GM18861 (cell line): ENCODE results near the gene SPINK4.

Experiments used
- ATAC-seq: cut with Tn5 transposase; IDR thresholded peaks from one replicate; pipeline ENCODE4 v1.9.1; 2021; ENCODE audit not compliant: unreplicated experiment

The SPINK4 gene, protein sequence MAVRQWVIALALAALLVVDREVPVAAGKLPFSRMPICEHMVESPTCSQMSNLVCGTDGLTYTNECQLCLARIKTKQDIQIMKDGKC

GRCh38 chr9:33239921-33240320, at the start of gene SPINK4:
Gene SPINK4, plus strand, starts transcription at chr9:33240167. Its CDS starts 42 bp downstream, at chr9:33240209.
- no peak for ATAC-seq

GRCh38 chr9:33192493-33193255, 47.3 kb upstream of the SPINK4 start:
- no peak for ATAC-seq

GRCh38 chr9:33193818-33194217, 46.1 kb upstream of the SPINK4 start:
- ATAC-seq: no peak

DNA sequence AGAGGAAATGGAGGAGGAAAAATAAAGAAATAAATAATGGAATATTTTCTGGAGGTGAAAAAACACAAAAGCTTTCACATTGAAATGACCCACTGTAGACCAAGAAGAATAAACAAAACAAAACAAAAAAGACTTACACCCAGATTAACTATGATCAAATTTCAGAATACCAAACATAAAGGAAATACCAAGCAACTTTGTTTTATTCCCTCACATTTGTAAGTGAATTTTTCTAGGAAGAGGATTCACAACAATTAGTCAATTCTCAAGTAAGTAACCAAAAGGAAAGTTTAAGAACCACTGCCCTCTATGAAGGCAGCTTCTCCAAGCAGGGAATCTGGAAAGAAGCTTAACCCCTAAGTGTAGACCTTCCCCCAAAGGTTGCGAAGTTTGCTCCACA, 43.2 kb upstream of the SPINK4 start:
- no peak for ATAC-seq

DNA sequence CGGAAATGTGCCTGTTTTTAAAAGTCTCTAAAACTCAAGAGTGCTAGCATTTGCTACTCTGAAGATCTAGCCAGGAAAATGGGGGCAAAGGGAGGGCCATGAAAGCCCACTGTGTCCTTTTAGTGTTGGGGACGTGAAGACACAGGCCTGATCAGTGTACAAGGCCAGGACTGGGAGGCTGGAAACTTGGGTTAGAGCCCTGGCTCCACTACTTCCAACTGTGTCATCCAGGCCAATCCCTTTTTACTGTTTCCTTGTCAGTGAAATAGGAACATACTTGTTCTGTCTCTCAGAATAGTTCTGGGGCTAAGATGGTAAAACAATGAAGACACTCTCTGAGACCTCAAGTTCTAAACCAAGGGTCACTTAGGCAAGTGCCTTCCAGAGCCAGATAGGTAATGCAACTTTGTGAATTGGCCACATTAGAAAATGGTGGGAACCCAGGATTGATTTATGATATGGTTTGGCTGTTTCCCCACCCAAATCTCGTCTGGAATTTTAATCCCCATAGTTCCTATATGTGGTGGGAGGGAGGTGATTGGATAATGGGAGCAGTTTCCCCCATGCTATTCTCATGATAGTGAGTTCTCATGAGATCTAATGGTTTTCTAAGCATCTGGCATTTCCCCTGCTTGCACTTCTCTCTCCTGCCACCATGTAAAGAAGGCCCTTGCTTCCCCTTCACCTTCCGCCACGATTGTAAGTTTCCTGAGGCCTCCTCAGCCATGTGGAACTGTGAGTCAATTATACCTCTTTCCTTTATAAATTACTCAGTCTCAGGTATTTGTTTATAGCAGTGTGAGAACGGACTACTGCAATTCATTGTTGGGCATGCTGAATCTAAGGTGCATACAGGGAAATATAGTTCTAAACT, 42.5 kb upstream of the SPINK4 start:
- ATAC-seq: no peak

DNA sequence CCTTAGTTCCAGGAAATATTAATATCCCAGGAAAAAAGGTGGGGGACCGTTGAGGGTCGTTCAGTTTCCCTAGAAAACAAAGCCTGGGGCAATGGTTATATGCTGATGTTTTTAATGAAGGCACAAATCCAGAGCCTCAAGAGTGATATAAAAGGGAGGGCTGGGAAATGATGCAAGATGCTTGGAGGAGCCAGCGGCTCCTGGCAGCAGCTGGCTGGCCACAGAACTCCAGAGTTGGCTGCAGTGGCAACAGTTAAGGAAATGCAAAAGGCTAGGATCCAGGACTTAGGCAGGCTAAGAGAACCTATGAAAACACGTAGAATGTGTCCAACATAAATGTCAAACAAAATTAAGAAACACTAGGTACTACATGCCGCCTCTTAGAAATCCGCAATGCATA, 41.8 kb upstream of the SPINK4 start:
- ATAC-seq: no peak

GRCh38 chr9:33202018-33202417, 37.9 kb upstream of the SPINK4 start:
- no peak for ATAC-seq

DNA sequence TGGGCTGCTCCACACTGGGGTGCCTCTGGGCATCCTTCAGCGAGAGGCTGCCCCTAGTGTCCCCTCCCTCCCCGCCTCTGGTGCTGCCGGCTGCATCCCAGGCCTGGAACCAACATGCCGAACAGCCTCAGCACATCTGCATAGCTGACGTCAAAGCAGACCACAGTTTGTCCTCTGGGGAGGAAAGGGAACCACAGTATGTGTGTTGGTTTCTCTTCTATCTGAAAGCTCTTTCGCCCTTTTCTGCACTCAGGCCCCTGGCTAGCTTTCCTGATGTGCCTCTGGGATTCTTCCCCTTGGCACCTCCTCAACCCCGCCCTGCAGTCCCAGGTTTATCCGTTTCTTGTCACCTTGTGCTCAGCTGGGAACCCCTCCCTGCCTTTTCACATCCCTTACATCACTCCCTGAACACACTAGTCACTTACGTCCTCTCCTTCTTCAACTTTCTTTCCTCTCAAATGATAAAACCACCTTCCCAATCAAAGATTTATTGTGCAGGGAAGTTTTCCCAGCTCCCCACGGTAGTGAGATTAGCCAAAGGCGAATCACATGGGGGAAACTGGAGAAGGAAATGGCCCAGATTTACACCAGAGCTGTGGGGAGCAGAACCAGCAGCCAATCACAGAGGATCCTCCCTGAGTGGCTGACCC, 37.3 kb upstream of the SPINK4 start:
- ATAC-seq: peak; percentile 100

- no peak for ATAC-seq
Measured at GRCh38 chr9:33209394-33209793, 30.6 kb upstream of the SPINK4 start.

- no peak for ATAC-seq
Measured at GRCh38 chr9:33210006-33210715, 29.8 kb upstream of the SPINK4 start.

- no peak for ATAC-seq
Measured at GRCh38 chr9:33211695-33212393, 28.1 kb upstream of the SPINK4 start.

DNA sequence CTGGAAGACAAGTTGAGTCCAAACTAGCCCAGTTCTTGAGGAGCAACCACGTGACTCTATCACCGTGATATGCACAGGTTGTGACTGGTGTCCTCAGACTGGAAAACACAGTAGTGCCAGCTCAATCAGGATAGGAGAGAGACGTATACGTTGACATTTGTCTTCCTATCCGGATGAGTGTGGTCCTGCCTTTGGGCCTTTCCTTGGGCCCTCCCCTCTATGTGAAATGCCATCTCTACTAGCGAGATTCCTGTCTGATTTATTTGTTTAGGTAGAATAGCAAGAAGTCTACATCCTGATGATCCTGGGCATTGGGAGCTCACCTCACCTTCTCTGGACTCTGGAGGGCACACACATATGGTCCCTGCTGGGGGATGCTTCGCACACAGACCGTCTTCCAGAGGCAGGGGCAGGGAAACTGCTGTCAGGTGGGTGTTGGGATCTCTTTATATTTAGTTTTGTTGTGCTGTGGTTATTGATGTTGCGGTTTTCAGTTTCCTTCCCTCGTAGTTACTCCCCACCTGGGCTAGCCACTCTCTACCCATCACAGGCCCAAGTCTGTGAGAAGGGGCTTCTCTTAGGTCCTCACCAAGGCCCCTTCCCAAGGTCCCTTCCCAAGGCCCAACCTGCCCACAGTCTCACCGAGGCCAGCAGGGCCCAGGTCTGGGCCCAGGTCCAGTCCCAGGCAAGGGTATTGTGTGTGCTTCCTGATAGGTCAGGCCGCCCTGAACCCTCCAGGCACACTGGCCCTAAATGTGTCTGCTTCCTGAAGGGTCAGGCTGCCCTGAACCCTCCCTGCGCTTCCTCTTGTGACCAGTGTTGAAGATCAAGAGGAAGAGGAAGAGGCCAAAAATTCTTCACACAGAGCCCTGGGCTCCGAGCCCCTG, 19.0 kb upstream of the SPINK4 start:
- ATAC-seq: no peak

DNA sequence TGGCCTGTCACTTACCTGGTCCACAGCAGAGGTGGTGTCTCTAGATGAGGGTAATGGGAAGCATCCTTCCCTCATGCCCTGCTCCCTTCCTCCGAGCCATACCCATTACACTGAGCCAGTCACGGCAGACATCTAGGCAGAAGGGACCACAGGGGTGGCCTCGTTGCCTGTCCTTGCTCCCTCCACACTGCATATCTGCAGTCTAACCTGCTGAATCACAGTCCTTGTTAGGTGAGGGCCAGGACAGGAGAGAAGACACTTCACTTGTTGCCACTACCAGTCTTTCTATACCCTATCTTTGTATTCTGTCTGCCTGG, 18.4 kb upstream of the SPINK4 start:
- ATAC-seq: no peak

GRCh38 chr9:33222031-33222430, 17.9 kb upstream of the SPINK4 start:
- ATAC-seq: no peak

GRCh38 chr9:33223696-33224095, 16.3 kb upstream of the SPINK4 start:
- no peak for ATAC-seq

GRCh38 chr9:33225319-33226147, 14.4 kb upstream of the SPINK4 start:
- ATAC-seq: peak; percentile 46

DNA sequence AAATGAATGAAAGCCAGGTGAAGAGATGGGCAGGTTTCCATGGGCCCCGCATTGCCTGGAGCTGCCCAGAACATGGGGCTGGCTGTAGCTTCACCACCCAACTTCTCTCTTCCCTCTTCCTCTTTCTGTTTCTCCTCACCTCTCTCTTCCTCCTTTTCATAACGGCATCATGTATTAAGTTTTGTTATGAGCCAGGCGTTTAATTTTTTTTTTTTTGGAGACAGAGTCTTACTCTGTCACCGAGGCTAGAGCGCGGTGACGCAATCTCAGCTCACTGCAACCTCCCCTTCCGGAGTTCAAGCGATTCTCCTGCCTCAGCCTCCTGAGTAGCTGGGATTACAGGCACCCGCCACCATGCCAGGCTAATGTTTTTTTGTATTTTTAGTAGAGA, 13.0 kb upstream of the SPINK4 start:
- ATAC-seq: no peak

DNA sequence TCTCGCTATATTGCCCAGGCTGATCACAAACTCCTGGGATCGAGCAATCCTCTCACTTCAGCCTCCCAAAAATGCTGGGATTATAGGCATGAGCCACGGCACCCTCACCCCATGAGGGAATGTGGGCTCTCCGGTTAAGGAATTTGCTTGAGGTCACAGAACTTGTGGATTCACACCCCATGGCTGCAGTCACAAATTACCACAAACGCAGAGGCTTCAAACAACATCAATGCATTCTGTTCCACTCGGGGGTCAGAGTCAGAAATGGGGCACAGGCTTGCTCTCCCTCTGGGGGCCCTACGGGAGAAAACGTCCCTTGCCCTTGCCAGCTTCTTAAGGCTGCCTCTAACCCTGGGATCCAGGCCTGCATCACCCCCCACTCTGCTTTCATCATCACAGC, 12.2 kb upstream of the SPINK4 start:
- no peak for ATAC-seq

GRCh38 chr9:33228606-33229005, 11.4 kb upstream of the SPINK4 start:
- ATAC-seq: no peak
